ENCODE results near the gene TPO.

GRCh38 chr2:1517786-1518185 is 104.5 kb downstream of the TPO start:
- no peak for TF ChIP-seq POLR2AphosphoS5 (IDR thresholded peaks at IDR 0.05; ENCODE audit: low read depth, low read length)
- TF ChIP-seq, protein P1, sequence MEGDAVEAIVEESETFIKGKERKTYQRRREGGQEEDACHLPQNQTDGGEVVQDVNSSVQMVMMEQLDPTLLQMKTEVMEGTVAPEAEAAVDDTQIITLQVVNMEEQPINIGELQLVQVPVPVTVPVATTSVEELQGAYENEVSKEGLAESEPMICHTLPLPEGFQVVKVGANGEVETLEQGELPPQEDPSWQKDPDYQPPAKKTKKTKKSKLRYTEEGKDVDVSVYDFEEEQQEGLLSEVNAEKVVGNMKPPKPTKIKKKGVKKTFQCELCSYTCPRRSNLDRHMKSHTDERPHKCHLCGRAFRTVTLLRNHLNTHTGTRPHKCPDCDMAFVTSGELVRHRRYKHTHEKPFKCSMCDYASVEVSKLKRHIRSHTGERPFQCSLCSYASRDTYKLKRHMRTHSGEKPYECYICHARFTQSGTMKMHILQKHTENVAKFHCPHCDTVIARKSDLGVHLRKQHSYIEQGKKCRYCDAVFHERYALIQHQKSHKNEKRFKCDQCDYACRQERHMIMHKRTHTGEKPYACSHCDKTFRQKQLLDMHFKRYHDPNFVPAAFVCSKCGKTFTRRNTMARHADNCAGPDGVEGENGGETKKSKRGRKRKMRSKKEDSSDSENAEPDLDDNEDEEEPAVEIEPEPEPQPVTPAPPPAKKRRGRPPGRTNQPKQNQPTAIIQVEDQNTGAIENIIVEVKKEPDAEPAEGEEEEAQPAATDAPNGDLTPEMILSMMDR (IDR thresholded peaks at IDR 0.05) = no peak
- TF ChIP-seq, protein P2, sequence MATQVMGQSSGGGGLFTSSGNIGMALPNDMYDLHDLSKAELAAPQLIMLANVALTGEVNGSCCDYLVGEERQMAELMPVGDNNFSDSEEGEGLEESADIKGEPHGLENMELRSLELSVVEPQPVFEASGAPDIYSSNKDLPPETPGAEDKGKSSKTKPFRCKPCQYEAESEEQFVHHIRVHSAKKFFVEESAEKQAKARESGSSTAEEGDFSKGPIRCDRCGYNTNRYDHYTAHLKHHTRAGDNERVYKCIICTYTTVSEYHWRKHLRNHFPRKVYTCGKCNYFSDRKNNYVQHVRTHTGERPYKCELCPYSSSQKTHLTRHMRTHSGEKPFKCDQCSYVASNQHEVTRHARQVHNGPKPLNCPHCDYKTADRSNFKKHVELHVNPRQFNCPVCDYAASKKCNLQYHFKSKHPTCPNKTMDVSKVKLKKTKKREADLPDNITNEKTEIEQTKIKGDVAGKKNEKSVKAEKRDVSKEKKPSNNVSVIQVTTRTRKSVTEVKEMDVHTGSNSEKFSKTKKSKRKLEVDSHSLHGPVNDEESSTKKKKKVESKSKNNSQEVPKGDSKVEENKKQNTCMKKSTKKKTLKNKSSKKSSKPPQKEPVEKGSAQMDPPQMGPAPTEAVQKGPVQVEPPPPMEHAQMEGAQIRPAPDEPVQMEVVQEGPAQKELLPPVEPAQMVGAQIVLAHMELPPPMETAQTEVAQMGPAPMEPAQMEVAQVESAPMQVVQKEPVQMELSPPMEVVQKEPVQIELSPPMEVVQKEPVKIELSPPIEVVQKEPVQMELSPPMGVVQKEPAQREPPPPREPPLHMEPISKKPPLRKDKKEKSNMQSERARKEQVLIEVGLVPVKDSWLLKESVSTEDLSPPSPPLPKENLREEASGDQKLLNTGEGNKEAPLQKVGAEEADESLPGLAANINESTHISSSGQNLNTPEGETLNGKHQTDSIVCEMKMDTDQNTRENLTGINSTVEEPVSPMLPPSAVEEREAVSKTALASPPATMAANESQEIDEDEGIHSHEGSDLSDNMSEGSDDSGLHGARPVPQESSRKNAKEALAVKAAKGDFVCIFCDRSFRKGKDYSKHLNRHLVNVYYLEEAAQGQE (IDR thresholded peaks at IDR 0.05; ENCODE audit: insufficient read depth in 1 of 2, low read depth in 2 of 2, low read length in 1 of 2) = no peak
- no peak for TF ChIP-seq SIN3A (IDR thresholded peaks at IDR 0.05; ENCODE audit: borderline replicate concordance, insufficient read depth, low read depth, low read length)

Measured in Panc1 (cell line).